Lower lobe of right lung (tissue), 2 donors: ENCODE measurements around the gene TMEM141. TPM values are rescaled to one million over a fixed set of nuclear protein-coding genes. Genes with fewer than 3 reads are reported as not detected.
"Not testable (repeated sequence)": the region's sequence is repeated elsewhere in the genome, so short reads cannot be mapped to it uniquely, and the experiment has no call there.

Experiments
- ATAC-seq, 2 donors: fragments of 200-7000 bp; cut with Tn5 transposase; one replicate each; pipeline ENCODE4 v1.9.1; 2020 to 2022; ENCODE audit warnings: mild to moderate bottlenecking in 2 of 2, moderate library complexity in 2 of 2
- DNase-seq: peaks from one replicate; pipeline ENCODE4 v3.0.0-alpha.2; 2020
- H3K27ac ChIP-seq: fragments of 200-600 bp; one replicate; pipeline ENCODE4 v1.8.0; 2022
- H3K27me3 ChIP-seq: fragments of 200-600 bp; one replicate; pipeline ENCODE4 v1.8.0; 2022; ENCODE audit warnings: low read depth
- H3K36me3 ChIP-seq: fragments of 200-600 bp; one replicate; pipeline ENCODE4 v1.8.0; 2022; ENCODE audit warnings: mild to moderate bottlenecking
- H3K4me1 ChIP-seq: fragments of 200-600 bp; one replicate; pipeline ENCODE4 v1.8.0; 2022
- H3K4me3 ChIP-seq: fragments of 200-600 bp; one replicate; pipeline ENCODE4 v1.8.0; 2022; ENCODE audit warnings: mild to moderate bottlenecking
- H3K9me3 ChIP-seq: fragments of 200-600 bp; one replicate; pipeline ENCODE4 v1.8.0; 2022
- intact Hi-C: fragments of 100-400 bp; cut with DNase I; formaldehyde crosslinking; loops from one replicate; pipeline ENCODE4 v1.11.0; 2022
- total RNA-seq: library from RNA; stranded (reverse); fragmentation: NEBNext Ultra II Directional; extraction: Animal tissue kit (Norgen Biotek cat#: 25700); gene quantifications from one replicate; pipeline ENCODE4 v1.2.1, GENCODE V29; 2021
- TF ChIP-seq, protein P1 (sequence below): fragments of 200-600 bp; IDR thresholded peaks from one replicate; pipeline ENCODE4 v1.8.0; 2022; ENCODE audit warnings: antibody characterized with exemption, mild to moderate bottlenecking
- donor health status: DM: no; HTN: yes; CAD: no; lungs with severe emphysema.

Gene TMEM141
- total RNA-seq, 1 donor from 2014 or later = 57.2 TPM

DNA sequence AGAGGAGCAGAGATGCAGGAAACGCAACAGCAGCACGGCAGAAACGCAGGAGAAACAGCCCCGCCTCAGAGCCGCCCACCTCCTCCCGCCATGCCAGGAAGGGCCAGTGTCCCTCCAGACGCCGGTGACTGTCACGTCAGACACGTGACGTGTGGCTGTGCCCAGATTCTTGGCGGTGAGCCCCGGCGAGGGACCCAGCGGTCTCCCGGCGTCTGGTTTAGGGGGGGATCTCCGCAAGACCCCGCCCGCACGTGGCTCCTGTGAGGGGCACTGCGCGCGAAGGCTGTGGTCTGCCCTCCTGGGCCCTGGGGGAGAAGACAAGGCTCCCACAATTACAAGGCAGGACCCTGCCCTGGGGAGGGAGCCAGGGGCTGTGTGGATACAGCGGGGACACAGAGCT lies 30.7 kb upstream of the TMEM141 start:
- no peak overlapping the region for H3K27ac ChIP-seq
- H3K36me3 ChIP-seq = no peaks in the 10 kb centered on the region
- no peak for ATAC-seq
- H3K4me1 ChIP-seq = no peaks in the 10 kb centered on the region
- H3K27me3 ChIP-seq = peaks cover 16% of the 10 kb centered on the region
- no peak overlapping the region for H3K4me3 ChIP-seq
- no peaks in the 10 kb centered on the region for H3K9me3 ChIP-seq
- intact Hi-C loops = no loop called here
- peak; percentile 41 for DNase-seq
- TF ChIP-seq, protein P1, sequence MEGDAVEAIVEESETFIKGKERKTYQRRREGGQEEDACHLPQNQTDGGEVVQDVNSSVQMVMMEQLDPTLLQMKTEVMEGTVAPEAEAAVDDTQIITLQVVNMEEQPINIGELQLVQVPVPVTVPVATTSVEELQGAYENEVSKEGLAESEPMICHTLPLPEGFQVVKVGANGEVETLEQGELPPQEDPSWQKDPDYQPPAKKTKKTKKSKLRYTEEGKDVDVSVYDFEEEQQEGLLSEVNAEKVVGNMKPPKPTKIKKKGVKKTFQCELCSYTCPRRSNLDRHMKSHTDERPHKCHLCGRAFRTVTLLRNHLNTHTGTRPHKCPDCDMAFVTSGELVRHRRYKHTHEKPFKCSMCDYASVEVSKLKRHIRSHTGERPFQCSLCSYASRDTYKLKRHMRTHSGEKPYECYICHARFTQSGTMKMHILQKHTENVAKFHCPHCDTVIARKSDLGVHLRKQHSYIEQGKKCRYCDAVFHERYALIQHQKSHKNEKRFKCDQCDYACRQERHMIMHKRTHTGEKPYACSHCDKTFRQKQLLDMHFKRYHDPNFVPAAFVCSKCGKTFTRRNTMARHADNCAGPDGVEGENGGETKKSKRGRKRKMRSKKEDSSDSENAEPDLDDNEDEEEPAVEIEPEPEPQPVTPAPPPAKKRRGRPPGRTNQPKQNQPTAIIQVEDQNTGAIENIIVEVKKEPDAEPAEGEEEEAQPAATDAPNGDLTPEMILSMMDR = no peak

- H3K4me1 ChIP-seq, intact Hi-C loops, H3K36me3 ChIP-seq, H3K4me3 ChIP-seq, H3K27ac ChIP-seq, H3K9me3 ChIP-seq: not testable (repeated sequence)
- TF ChIP-seq, protein P1 = peak; percentile 35
- peaks cover 16% of the 10 kb centered on the region for H3K27me3 ChIP-seq
- DNase-seq (peak; percentile 60), ATAC-seq (peak; percentile 8 to 34)
These were observed 30.2 kb upstream of the TMEM141 start for GRCh38 chr9:136760834-136761544.

- no peak overlapping the region for H3K4me3 ChIP-seq
- H3K4me1 ChIP-seq = no peaks in the 10 kb centered on the region
- intact Hi-C loops = no loop called here
- H3K36me3 ChIP-seq = no peaks in the 10 kb centered on the region
- ATAC-seq = no peak
- no peak overlapping the region for H3K27ac ChIP-seq
- DNase-seq = peak; percentile 34
- TF ChIP-seq, protein P1 = no peak
- peaks cover 16% of the 10 kb centered on the region for H3K27me3 ChIP-seq
- no peaks in the 10 kb centered on the region for H3K9me3 ChIP-seq
These were observed 29.6 kb upstream of the TMEM141 start for GRCh38 chr9:136761545-136761981.

DNA sequence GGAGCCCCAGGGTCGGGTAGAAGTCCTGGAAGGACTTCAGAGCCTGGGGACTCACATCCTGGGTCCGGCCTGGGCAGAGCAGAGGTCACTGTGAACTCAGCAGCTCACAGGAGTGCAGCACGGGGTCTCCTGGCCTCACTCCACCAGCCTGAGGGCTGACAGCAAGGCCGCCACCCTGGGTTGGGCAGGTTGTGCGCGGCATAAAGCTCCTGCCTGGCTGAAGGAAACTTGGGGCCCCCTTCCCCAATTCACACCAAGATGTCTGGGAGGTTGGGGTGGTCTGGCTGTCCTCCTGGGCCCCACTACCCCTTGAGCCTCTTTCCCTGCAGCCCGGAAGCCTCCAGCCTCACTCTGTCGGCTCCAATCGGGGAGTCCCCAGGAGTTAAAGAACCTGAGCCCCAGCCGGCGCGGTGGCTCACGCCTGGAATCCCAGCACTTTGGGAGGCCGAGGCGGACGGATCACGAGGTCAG lies 28.9 kb upstream of the TMEM141 start:
- H3K27ac ChIP-seq = no peak overlapping the region
- no peaks in the 10 kb centered on the region for H3K9me3 ChIP-seq
- H3K4me3 ChIP-seq = no peak overlapping the region
- DNase-seq (peak; percentile 38), ATAC-seq (no peak)
- TF ChIP-seq, protein P1 = no peak
- no peaks in the 10 kb centered on the region for H3K4me1 ChIP-seq
- H3K27me3 ChIP-seq = peaks cover 16% of the 10 kb centered on the region
- intact Hi-C loops = no loop called here
- no peaks in the 10 kb centered on the region for H3K36me3 ChIP-seq

- intact Hi-C loops = no loop called here
- H3K9me3 ChIP-seq = no peaks in the 10 kb centered on the region
- no peak overlapping the region for H3K27ac ChIP-seq
- peaks cover 16% of the 10 kb centered on the region for H3K27me3 ChIP-seq
- ATAC-seq (peak; percentile 37 to 58), DNase-seq (peak; percentile 69)
- TF ChIP-seq, protein P1 = no peak
- H3K36me3 ChIP-seq = no peaks in the 10 kb centered on the region
- no peak overlapping the region for H3K4me3 ChIP-seq
- H3K4me1 ChIP-seq = no peaks in the 10 kb centered on the region
These were observed 28.1 kb upstream of the TMEM141 start for GRCh38 chr9:136762915-136763648.
